GM12801 (cell line): ENCODE data around the gene ACTRT2.

Source experiments
- CTCF ChIP-seq: IDR thresholded peaks from one replicate; pipeline ENCODE4 v1.5.1; 2011; ENCODE audit warnings: control low read depth; ENCODE audit not compliant: insufficient read length; ENCODE audit errors: extremely low read depth

Gene ACTRT2

DNA sequence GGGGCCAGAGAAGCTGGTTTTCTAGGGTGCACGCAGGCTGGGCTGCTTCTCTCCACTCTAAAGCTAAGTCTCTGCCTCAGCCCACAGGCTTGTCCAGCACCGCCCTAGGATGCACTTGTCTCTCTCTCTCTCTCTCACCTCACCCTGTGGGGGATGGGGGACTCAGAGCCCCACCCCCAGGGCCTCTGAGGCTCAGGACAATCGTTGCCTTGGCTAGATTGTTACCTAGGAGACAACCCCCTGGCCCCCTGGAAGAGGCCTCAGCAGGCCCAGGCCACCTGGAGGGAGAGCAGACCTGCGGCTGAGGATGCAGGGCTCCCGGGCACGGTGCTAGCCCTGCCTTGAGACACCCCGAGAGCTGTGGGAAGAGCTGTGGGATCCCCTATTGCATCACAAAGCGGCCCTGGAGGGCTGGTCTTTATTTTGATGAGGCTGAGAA, at the start of gene ACTRT2:
ACTRT2 (plus strand) TSS at position 235 of the 439 bp plus-strand sequence. CDS start 220 bp downstream, outside the sequence.
- TF ChIP-seq CTCF: no peak

DNA sequence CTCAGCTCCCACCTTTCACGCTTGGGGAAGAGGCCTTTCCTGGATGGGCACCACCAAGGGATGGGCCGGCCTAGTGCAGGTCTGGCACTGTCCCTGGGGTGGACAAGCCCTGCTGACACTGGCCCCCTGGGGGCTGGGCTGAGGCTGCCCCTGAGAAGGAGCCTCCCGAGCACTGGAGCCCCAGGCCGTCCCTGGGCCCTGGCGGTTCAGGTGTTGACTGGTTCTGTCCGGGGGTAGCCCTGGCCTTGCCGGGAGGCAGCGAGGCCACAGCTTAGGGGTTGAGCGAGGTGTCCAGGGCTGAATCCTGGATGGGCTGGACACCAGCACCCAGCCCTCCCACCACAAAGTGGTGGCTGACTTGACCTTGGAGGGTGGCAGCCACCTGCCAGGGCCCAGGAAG, 49.7 kb upstream of the ACTRT2 start:
- no peak for TF ChIP-seq CTCF

GRCh38 chr1:2972011-2972878, 49.0 kb upstream of the ACTRT2 start:
- TF ChIP-seq CTCF: no peak

GRCh38 chr1:2972879-2973575, 48.2 kb upstream of the ACTRT2 start:
- no peak for TF ChIP-seq CTCF

GRCh38 chr1:2973601-2974593, 47.4 kb upstream of the ACTRT2 start:
- TF ChIP-seq CTCF: no peak

DNA sequence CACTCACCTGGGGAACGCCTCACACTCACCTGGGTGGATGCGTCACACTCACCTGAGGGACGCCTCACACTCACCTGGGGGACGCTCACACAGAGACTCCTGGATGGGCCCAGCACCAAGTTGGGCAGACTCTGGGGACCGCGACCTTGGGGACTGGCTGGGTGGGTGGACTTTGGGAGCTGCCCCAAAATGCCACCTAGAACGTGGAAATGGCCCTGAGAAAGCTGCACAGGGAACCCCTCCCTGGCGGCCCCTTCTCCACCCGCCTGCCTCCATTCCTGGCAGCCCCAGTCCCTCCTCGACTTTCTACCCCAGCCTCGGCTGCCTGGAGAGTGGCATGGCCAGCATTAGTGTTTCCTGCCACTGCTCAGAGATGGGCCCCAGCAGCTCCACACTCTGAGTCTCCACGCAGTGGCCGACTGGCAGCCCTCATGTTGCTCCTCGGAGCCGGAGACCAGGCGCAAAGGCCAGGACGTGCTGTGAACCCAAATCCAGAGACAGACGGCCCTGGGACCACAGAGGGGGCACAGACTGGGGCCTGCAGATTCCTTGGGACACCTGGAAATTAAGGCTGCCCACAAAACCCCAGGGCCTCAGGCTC, 46.5 kb upstream of the ACTRT2 start:
- no peak for TF ChIP-seq CTCF
